AML-193 (cell line): ENCODE results near the gene MOCS3.

ENCODE experiments used
- DNase-seq, 2 experiments: peaks; one replicate each; lab custom pipeline; 2025; lab: John Stamatoyannopoulos, UW

The MOCS3 gene

GRCh38 chr20:50958615-50959542 is at the start of gene MOCS3:
TSS of gene MOCS3 (plus strand) at chr20:50958818. CDS start at chr20:50958843, 25 bp downstream.
- DNase-seq, result peak; percentile 90 to 96

- no peak for DNase-seq
Observed at GRCh38 chr20:50909413-50909812, 49.2 kb upstream of the MOCS3 start.

GRCh38 chr20:50911030-50911429 is 47.6 kb upstream of the MOCS3 start:
- no peak for DNase-seq

GRCh38 chr20:50911716-50912115 is 46.9 kb upstream of the MOCS3 start:
- DNase-seq, result no peak

GRCh38 chr20:50913690-50914375 is 44.8 kb upstream of the MOCS3 start:
- no peak for DNase-seq

GRCh38 chr20:50915424-50915823 is 43.2 kb upstream of the MOCS3 start:
- no peak for DNase-seq

GRCh38 chr20:50916257-50916656 is 42.4 kb upstream of the MOCS3 start:
- no peak for DNase-seq

GRCh38 chr20:50916934-50917333 is 41.7 kb upstream of the MOCS3 start:
- no peak for DNase-seq

- no peak for DNase-seq
Observed at GRCh38 chr20:50918403-50918802, 40.2 kb upstream of the MOCS3 start.

GRCh38 chr20:50919567-50919966 is 39.1 kb upstream of the MOCS3 start:
- DNase-seq, result no peak

- no peak for DNase-seq
Observed at GRCh38 chr20:50920997-50921396, 37.6 kb upstream of the MOCS3 start.

- no peak for DNase-seq
Observed at GRCh38 chr20:50921803-50922501, 36.7 kb upstream of the MOCS3 start.

GRCh38 chr20:50924261-50924920 is 34.2 kb upstream of the MOCS3 start:
- no peak for DNase-seq

- no peak for DNase-seq
Observed at GRCh38 chr20:50926530-50926929, 32.1 kb upstream of the MOCS3 start.

GRCh38 chr20:50928469-50928868 is 30.1 kb upstream of the MOCS3 start:
- no peak for DNase-seq

GRCh38 chr20:50929299-50930138 is 29.1 kb upstream of the MOCS3 start:
- DNase-seq, result peak; percentile 93 to 94

- no peak for DNase-seq
Observed at GRCh38 chr20:50930139-50930975, 28.3 kb upstream of the MOCS3 start.

GRCh38 chr20:50930976-50931305 is 27.7 kb upstream of the MOCS3 start:
- no peak for DNase-seq

GRCh38 chr20:50931306-50932015 is 27.2 kb upstream of the MOCS3 start, which contains the start of gene ADNP:
TSS of gene ADNP (minus strand) at chr20:50931437. CDS start at chr20:50903996, 27,441 bp downstream.
- DNase-seq, result peak; percentile 71 to 77
